ENCODE measurements around the gene ZNF564.
"Not testable (repeated sequence)": the region's sequence is repeated elsewhere in the genome, so short reads cannot be mapped to it uniquely, and the experiment has no call there.

The ZNF564 gene

GRCh38 chr19:12551060-12551832 is at the start of gene ZNF564:
Gene ZNF564 (minus strand): TSS chr19:12551482. CDS start chr19:12551332, 150 bp downstream.
- peaks cover 29 to 41% (median 33%) of the 10 kb centered on the region in 11 experiments for H3K9me3 ChIP-seq (replicated peaks in 1 of 11)
- H3K9ac ChIP-seq, result peak within 1 kb of the TSS; percentile 87 to 95 (median 91)
- peaks cover 0 to 37% (median 12%) of the 10 kb centered on the region in 11 experiments; a peak in 11 of 22 replicates for H4K20me1 ChIP-seq
- peaks cover 24 to 29% (median 27%) of the 10 kb centered on the region in 10 experiments for H3K4me1 ChIP-seq
- no peak for TF ChIP-seq Cebpa-rat (IDR thresholded peaks at IDR 0.05)
- peak within 1 kb of the TSS; percentile 81 to 99 (median 94) for H3K4me2 ChIP-seq
- peaks cover 36 to 38% (median 36%) of the 10 kb centered on the region in 11 experiments for H3K36me3 ChIP-seq
- peak within 1 kb of the TSS; percentile 78 to 99 (median 90) for H3K4me3 ChIP-seq
- H3K27ac ChIP-seq, result peak within 1 kb of the TSS; percentile 87 to 94 (median 93)
- H3K27me3 ChIP-seq, result no peaks in the 10 kb centered on the region

GRCh38 chr19:12597594-12597993 is 46.3 kb upstream of the ZNF564 start:
- Histone ChIP-seq H3K9me3 (replicated peaks in 1 of 11) (no peaks in the 10 kb centered on the region), H3K4me1 (no peaks in the 10 kb centered on the region)

GRCh38 chr19:12596927-12597548 is 45.8 kb upstream of the ZNF564 start:
- Histone ChIP-seq H3K4me1 (no peaks in the 10 kb centered on the region), H3K36me3 (peaks cover 36 to 91% (median 58%) of the 10 kb centered on the region in 11 experiments), H3K27me3 (no peaks in the 10 kb centered on the region), H4K20me1 (peaks cover 0 to 13% (median 0%) of the 10 kb centered on the region in 11 experiments; a peak in 3 of 22 replicates), H3K4me2 (no peak overlapping the region), H3K9ac (no peak overlapping the region), H3K27ac (no peak overlapping the region), H3K4me3 (no peak overlapping the region), H3K9me3 (replicated peaks in 1 of 11) (no peaks in the 10 kb centered on the region)
- TF ChIP-seq Cebpa-rat (IDR thresholded peaks at IDR 0.05), result no peak

More at GRCh38 chr19:12597594-12597993, 46.3 kb upstream of the ZNF564 start:
- Histone ChIP-seq H3K36me3 (peaks cover 42 to 91% (median 64%) of the 10 kb centered on the region in 11 experiments), H3K27me3 (no peaks in the 10 kb centered on the region), H4K20me1 (peaks cover 0 to 13% (median 0%) of the 10 kb centered on the region in 11 experiments; a peak in 3 of 22 replicates), H3K9ac (no peak overlapping the region), H3K4me3 (no peak overlapping the region), H3K27ac (no peak overlapping the region), H3K4me2 (no peak overlapping the region)
- no peak for TF ChIP-seq Cebpa-rat (IDR thresholded peaks at IDR 0.05)

- no peak for TF ChIP-seq Cebpa-rat (IDR thresholded peaks at IDR 0.05)
- no peaks in the 10 kb centered on the region for H3K27me3 ChIP-seq
- no peak overlapping the region for H3K4me2 ChIP-seq
- H3K36me3 ChIP-seq, result peaks cover 36 to 90% (median 55%) of the 10 kb centered on the region in 11 experiments
- H3K9ac ChIP-seq, result no peak overlapping the region
- no peak overlapping the region for H3K4me3 ChIP-seq
- H4K20me1 ChIP-seq, result peaks cover 0 to 13% (median 0%) of the 10 kb centered on the region in 11 experiments; a peak in 3 of 22 replicates
- H3K9me3 ChIP-seq (replicated peaks in 1 of 11), result no peaks in the 10 kb centered on the region
- H3K4me1 ChIP-seq, result no peaks in the 10 kb centered on the region
- H3K27ac ChIP-seq, result no peak overlapping the region
These were observed 45.2 kb upstream of the ZNF564 start for GRCh38 chr19:12596485-12596884.

GRCh38 chr19:12581100-12581499 is 29.8 kb upstream of the ZNF564 start:
- H3K9me3 ChIP-seq (replicated peaks in 1 of 11), result peaks cover 43 to 75% (median 49%) of the 10 kb centered on the region in 11 experiments
- H3K27ac ChIP-seq, result no peak overlapping the region
- H3K4me3 ChIP-seq, result peak overlapping the region in 6 of 10 experiments; percentile 4 to 36 (median 22); a peak in 5 of 20 replicates
- no peaks in the 10 kb centered on the region for H3K4me1 ChIP-seq
- H3K9ac ChIP-seq, result no peak overlapping the region
- no peaks in the 10 kb centered on the region for H4K20me1 ChIP-seq
- H3K4me2 ChIP-seq, result no peak overlapping the region
- peaks cover 64 to 91% (median 67%) of the 10 kb centered on the region in 11 experiments for H3K36me3 ChIP-seq
- H3K27me3 ChIP-seq, result no peaks in the 10 kb centered on the region
- no peak for TF ChIP-seq Cebpa-rat (IDR thresholded peaks at IDR 0.05)

- Histone ChIP-seq H4K20me1 (no peaks in the 10 kb centered on the region), H3K4me2 (no peak overlapping the region), H3K9ac (no peak overlapping the region), H3K36me3 (peaks cover 64 to 82% (median 67%) of the 10 kb centered on the region in 11 experiments), H3K27ac (no peak overlapping the region), H3K4me3 (peak overlapping the region in 1 of 10 experiments; percentile 11; a peak in 1 of 20 replicates), H3K4me1 (no peaks in the 10 kb centered on the region), H3K27me3 (no peaks in the 10 kb centered on the region), H3K9me3 (replicated peaks in 1 of 11) (peaks cover 43 to 69% (median 48%) of the 10 kb centered on the region in 11 experiments)
- no peak for TF ChIP-seq Cebpa-rat (IDR thresholded peaks at IDR 0.05)
These were observed 29.0 kb upstream of the ZNF564 start for GRCh38 chr19:12580180-12580694.

GRCh38 chr19:12578641-12579040 is 27.4 kb upstream of the ZNF564 start:
- no peak for TF ChIP-seq Cebpa-rat (IDR thresholded peaks at IDR 0.05)
- H3K27ac ChIP-seq, result no peak overlapping the region
- peaks cover 62 to 83% (median 66%) of the 10 kb centered on the region in 11 experiments for H3K36me3 ChIP-seq
- H3K9ac ChIP-seq, result no peak overlapping the region
- no peak overlapping the region for H3K4me2 ChIP-seq
- H3K9me3 ChIP-seq (replicated peaks in 1 of 11), result peaks cover 43 to 53% (median 45%) of the 10 kb centered on the region in 11 experiments
- H3K4me1 ChIP-seq, result peaks cover 7 to 12% (median 10%) of the 10 kb centered on the region in 10 experiments
- no peaks in the 10 kb centered on the region for H3K27me3 ChIP-seq
- no peak overlapping the region for H3K4me3 ChIP-seq
- H4K20me1 ChIP-seq, result no peaks in the 10 kb centered on the region

GRCh38 chr19:12574036-12574435 is 22.8 kb upstream of the ZNF564 start:
- peaks cover 7 to 22% (median 11%) of the 10 kb centered on the region in 10 experiments for H3K4me1 ChIP-seq
- H3K27ac ChIP-seq, result no peak overlapping the region
- H3K27me3 ChIP-seq, result no peaks in the 10 kb centered on the region
- peak overlapping the region; percentile 33 to 68 (median 54) for H3K4me2 ChIP-seq
- no peak overlapping the region for H3K4me3 ChIP-seq
- H3K9ac ChIP-seq, result no peak overlapping the region
- H3K36me3 ChIP-seq, result peaks cover 17 to 37% (median 21%) of the 10 kb centered on the region in 11 experiments; a peak in 21 of 22 replicates
- peaks cover 0 to 7% (median 0%) of the 10 kb centered on the region in 11 experiments; a peak in 5 of 22 replicates for H3K9me3 ChIP-seq (replicated peaks in 1 of 11)
- no peaks in the 10 kb centered on the region for H4K20me1 ChIP-seq
- TF ChIP-seq Cebpa-rat (IDR thresholded peaks at IDR 0.05), result no peak

- TF ChIP-seq Cebpa-rat (IDR thresholded peaks at IDR 0.05), result no peak
- Histone ChIP-seq H3K36me3 (no peaks in the 10 kb centered on the region), H3K9me3 (replicated peaks in 1 of 11) (no peaks in the 10 kb centered on the region), H3K27ac (no peak overlapping the region), H3K9ac (no peak overlapping the region), H3K4me3 (no peak overlapping the region), H4K20me1 (no peaks in the 10 kb centered on the region), H3K4me1 (peaks cover 0 to 14% (median 1%) of the 10 kb centered on the region in 10 experiments; a peak in 10 of 20 replicates), H3K4me2 (no peak overlapping the region), H3K27me3 (no peaks in the 10 kb centered on the region)
These were observed 16.7 kb upstream of the ZNF564 start for GRCh38 chr19:12567951-12568350.

- not testable (repeated sequence) for H3K27ac ChIP-seq; H3K9me3 ChIP-seq (replicated peaks in 1 of 11); H3K9ac ChIP-seq; H3K4me2 ChIP-seq; H4K20me1 ChIP-seq; H3K4me1 ChIP-seq; H3K27me3 ChIP-seq; H3K36me3 ChIP-seq; H3K4me3 ChIP-seq
These were observed 15.1 kb upstream of the ZNF564 start for GRCh38 chr19:12566380-12566779.
